Eye (tissue), 1 donor: ENCODE measurements around the gene ZEB1.
"Not testable (repeated sequence)": the region's sequence is repeated elsewhere in the genome, so short reads cannot be mapped to it uniquely, and the experiment has no call there.

Experiments
- DNase-seq: peaks from one replicate; pipeline ENCODE4 v3.0.0-alpha.2; 2015

ZEB1 gene

GRCh38 chr10:31427334-31427733 is 108.3 kb downstream of the ZEB1 start:
- DNase-seq, result not testable (repeated sequence)

- not testable (repeated sequence) for DNase-seq
Observed at GRCh38 chr10:31428499-31428898, 109.5 kb downstream of the ZEB1 start.

- DNase-seq, result no peak
Observed at GRCh38 chr10:31431021-31431420, 112.0 kb downstream of the ZEB1 start.

- DNase-seq, result peak; percentile 12
Observed at GRCh38 chr10:31437959-31438358, 118.9 kb downstream of the ZEB1 start.

GRCh38 chr10:31451766-31452165 is 132.8 kb downstream of the ZEB1 start:
- no peak for DNase-seq

GRCh38 chr10:31456468-31456867 is 137.5 kb downstream of the ZEB1 start:
- DNase-seq, result no peak

- DNase-seq, result no peak
Observed at GRCh38 chr10:31457858-31458257, 138.8 kb downstream of the ZEB1 start.

- no peak for DNase-seq
Observed at GRCh38 chr10:31458974-31459373, 140.0 kb downstream of the ZEB1 start.

GRCh38 chr10:31460242-31460641 is 141.2 kb downstream of the ZEB1 start:
- no peak for DNase-seq

- peak; percentile 52 for DNase-seq
Observed at GRCh38 chr10:31464552-31464951, 145.5 kb downstream of the ZEB1 start.

- DNase-seq, result peak; percentile 8
Observed at GRCh38 chr10:31466313-31466712, 147.3 kb downstream of the ZEB1 start.

GRCh38 chr10:31467791-31468535 is 148.9 kb downstream of the ZEB1 start:
- DNase-seq, result no peak

GRCh38 chr10:31468536-31468859 is 149.5 kb downstream of the ZEB1 start:
- no peak for DNase-seq

GRCh38 chr10:31475519-31475918 is 156.5 kb downstream of the ZEB1 start:
- peak; percentile 12 for DNase-seq

- no peak for DNase-seq
Observed at GRCh38 chr10:31476088-31476487, 157.1 kb downstream of the ZEB1 start.

GRCh38 chr10:31477584-31477983 is 158.6 kb downstream of the ZEB1 start:
- no peak for DNase-seq

- DNase-seq, result no peak
Observed at GRCh38 chr10:31479752-31480151, 160.7 kb downstream of the ZEB1 start.

- no peak for DNase-seq
Observed at GRCh38 chr10:31483546-31483945, 164.5 kb downstream of the ZEB1 start.

GRCh38 chr10:31484431-31485135 is 165.6 kb downstream of the ZEB1 start:
- DNase-seq, result no peak

GRCh38 chr10:31490858-31491504 is 172.0 kb downstream of the ZEB1 start:
- DNase-seq, result no peak

- DNase-seq, result peak; percentile 19
Observed at GRCh38 chr10:31507427-31507826, 188.4 kb downstream of the ZEB1 start.

- no peak for DNase-seq
Observed at GRCh38 chr10:31508234-31508633, 189.2 kb downstream of the ZEB1 start.

GRCh38 chr10:31508882-31509281 is 189.9 kb downstream of the ZEB1 start:
- no peak for DNase-seq

- DNase-seq, result no peak
Observed at GRCh38 chr10:31509989-31510388, 191.0 kb downstream of the ZEB1 start.
